Measurements from ENCODE around the gene SLC4A2.

Gene SLC4A2

GRCh38 chr7:151081170-151082101 lies 22.0 kb downstream of the SLC4A2 start:
- Mint-ChIP-seq H3K4me3 (peak overlapping the region; percentile 93), H3K4me1 (ENCODE audit: low read depth) (peaks cover 35% of the 10 kb centered on the region), H3K9me3 (no peaks in the 10 kb centered on the region), H3K27ac (peak overlapping the region; percentile 52), H3K27me3 (ENCODE audit: low read depth) (peaks cover 7% of the 10 kb centered on the region), H3K36me3 (ENCODE audit: low read depth) (peaks cover 10% of the 10 kb centered on the region)
- no peak for DNase-seq (ENCODE audit: low spot score)

GRCh38 chr7:151082141-151083070 lies 23.0 kb downstream of the SLC4A2 start:
- H3K27me3 Mint-ChIP-seq (ENCODE audit: low read depth) = peaks cover 7% of the 10 kb centered on the region

GRCh38 chr7:151083071-151083823 lies 23.9 kb downstream of the SLC4A2 start, which contains the start of gene TMUB1:
TMUB1 (minus strand) TSS chr7:151083493; CDS start chr7:151082563, 930 bp downstream.
- Mint-ChIP-seq H3K4me3 (peak within 1 kb of the TSS; percentile 93), H3K4me1 (ENCODE audit: low read depth) (peaks cover 34% of the 10 kb centered on the region), H3K9me3 (no peaks in the 10 kb centered on the region), H3K27me3 (ENCODE audit: low read depth) (peaks cover 7% of the 10 kb centered on the region), H3K36me3 (ENCODE audit: low read depth) (peaks cover 5% of the 10 kb centered on the region), H3K27ac (peak within 1 kb of the TSS; percentile 83)
- peak; percentile 81 for DNase-seq (ENCODE audit: low spot score)

More at GRCh38 chr7:151082141-151083070, 23.0 kb downstream of the SLC4A2 start:
- peaks cover 9% of the 10 kb centered on the region for H3K36me3 Mint-ChIP-seq (ENCODE audit: low read depth)
- H3K9me3 Mint-ChIP-seq = no peaks in the 10 kb centered on the region
- peak overlapping the region; percentile 93 for H3K4me3 Mint-ChIP-seq
- H3K27ac Mint-ChIP-seq = peak overlapping the region; percentile 83
- H3K4me1 Mint-ChIP-seq (ENCODE audit: low read depth) = peaks cover 35% of the 10 kb centered on the region
- no peak for DNase-seq (ENCODE audit: low spot score)

GRCh38 chr7:151083824-151084160 lies 24.4 kb downstream of the SLC4A2 start:
- Mint-ChIP-seq H3K27me3 (ENCODE audit: low read depth) (peaks cover 7% of the 10 kb centered on the region), H3K27ac (peak overlapping the region; percentile 52), H3K9me3 (no peaks in the 10 kb centered on the region), H3K4me3 (peak overlapping the region; percentile 74), H3K36me3 (ENCODE audit: low read depth) (peaks cover 4% of the 10 kb centered on the region), H3K4me1 (ENCODE audit: low read depth) (peaks cover 36% of the 10 kb centered on the region)
- no peak for DNase-seq (ENCODE audit: low spot score)

GRCh38 chr7:151085329-151085690 lies 25.9 kb downstream of the SLC4A2 start:
- Mint-ChIP-seq H3K36me3 (ENCODE audit: low read depth) (no peaks in the 10 kb centered on the region), H3K27me3 (ENCODE audit: low read depth) (peaks cover 7% of the 10 kb centered on the region), H3K4me1 (ENCODE audit: low read depth) (peaks cover 32% of the 10 kb centered on the region), H3K4me3 (peak overlapping the region; percentile 83), H3K9me3 (no peaks in the 10 kb centered on the region), H3K27ac (peak overlapping the region; percentile 84)
- DNase-seq (ENCODE audit: low spot score) = no peak

GRCh38 chr7:151085691-151086620 lies 26.6 kb downstream of the SLC4A2 start, which contains the start of gene AGAP3:
AGAP3 (plus strand) TSS chr7:151086475; CDS start chr7:151086742, 267 bp downstream.
- DNase-seq (ENCODE audit: low spot score) = peak; percentile 71
- Mint-ChIP-seq H3K4me1 (ENCODE audit: low read depth) (peaks cover 32% of the 10 kb centered on the region), H3K36me3 (ENCODE audit: low read depth) (no peaks in the 10 kb centered on the region), H3K4me3 (peak within 1 kb of the TSS; percentile 86), H3K27ac (peak within 1 kb of the TSS; percentile 84), H3K27me3 (ENCODE audit: low read depth) (peaks cover 7% of the 10 kb centered on the region), H3K9me3 (no peaks in the 10 kb centered on the region)

GRCh38 chr7:151086802-151087244 lies 27.4 kb downstream of the SLC4A2 start:
- Mint-ChIP-seq H3K4me1 (ENCODE audit: low read depth) (peaks cover 32% of the 10 kb centered on the region), H3K27me3 (ENCODE audit: low read depth) (peaks cover 7% of the 10 kb centered on the region), H3K36me3 (ENCODE audit: low read depth) (no peaks in the 10 kb centered on the region), H3K9me3 (no peaks in the 10 kb centered on the region), H3K4me3 (peak overlapping the region; percentile 86), H3K27ac (peak overlapping the region; percentile 83)
- no peak for DNase-seq (ENCODE audit: low spot score)

GRCh38 chr7:151087245-151088018 lies 28.0 kb downstream of the SLC4A2 start:
- peak overlapping the region; percentile 86 for H3K4me3 Mint-ChIP-seq

GRCh38 chr7:151088019-151088855 lies 28.8 kb downstream of the SLC4A2 start:
- Mint-ChIP-seq H3K9me3 (no peaks in the 10 kb centered on the region), H3K27ac (no peak overlapping the region), H3K4me3 (peak overlapping the region; percentile 66), H3K27me3 (ENCODE audit: low read depth) (peaks cover 7% of the 10 kb centered on the region), H3K4me1 (ENCODE audit: low read depth) (peaks cover 26% of the 10 kb centered on the region), H3K36me3 (ENCODE audit: low read depth) (no peaks in the 10 kb centered on the region)
- no peak for DNase-seq (ENCODE audit: low spot score)

More at GRCh38 chr7:151087245-151088018, 28.0 kb downstream of the SLC4A2 start:
- no peak overlapping the region for H3K27ac Mint-ChIP-seq
- H3K36me3 Mint-ChIP-seq (ENCODE audit: low read depth) = no peaks in the 10 kb centered on the region
- H3K4me1 Mint-ChIP-seq (ENCODE audit: low read depth) = peaks cover 30% of the 10 kb centered on the region
- DNase-seq (ENCODE audit: low spot score) = peak; percentile 38
- peaks cover 7% of the 10 kb centered on the region for H3K27me3 Mint-ChIP-seq (ENCODE audit: low read depth)
- no peaks in the 10 kb centered on the region for H3K9me3 Mint-ChIP-seq

- no peak for DNase-seq (ENCODE audit: low spot score)
- Mint-ChIP-seq H3K27ac (no peak overlapping the region), H3K4me1 (ENCODE audit: low read depth) (peaks cover 24% of the 10 kb centered on the region), H3K4me3 (peak overlapping the region; percentile 47), H3K9me3 (no peaks in the 10 kb centered on the region), H3K27me3 (ENCODE audit: low read depth) (peaks cover 7% of the 10 kb centered on the region), H3K36me3 (ENCODE audit: low read depth) (no peaks in the 10 kb centered on the region)
These were observed 29.7 kb downstream of the SLC4A2 start for GRCh38 chr7:151088856-151089699.
